Right atrium auricular region (tissue), 2 donors: ENCODE data around the gene EFHD1. TPM values are rescaled to one million over a fixed set of nuclear protein-coding genes. Genes with fewer than 3 reads are reported as not detected.

Experiments
- DNase-seq: peaks from one replicate; pipeline ENCODE4 v3.0.0-alpha.2; 2019; ENCODE audit warnings: low spot score
- H3K27ac ChIP-seq, 2 donors: fragments of 200-600 bp; sonication (generic); 1 replicate in 1 of 2; 2 replicates in 1 of 2; pipeline ENCODE4 v1.5.1; 2016 to 2019
- H3K27me3 ChIP-seq, 2 donors: fragments of 200-600 bp; sonication (generic); one replicate each; pipeline versions ENCODE4 v1.5.1 to v1.6.0; 2017 to 2019
- H3K36me3 ChIP-seq: fragments of 200-600 bp; sonication (generic); one replicate; pipeline ENCODE4 v1.5.1; 2016
- H3K4me1 ChIP-seq, 2 donors: fragments of 200-600 bp; sonication (generic); one replicate each; pipeline versions ENCODE4 v1.5.1 to v1.6.0; 2017 to 2019
- H3K4me3 ChIP-seq, 2 donors: fragments of 200-600 bp; sonication (generic); 1 replicate in 1 of 2; 2 replicates in 1 of 2; pipeline ENCODE4 v1.5.1; 2017 to 2019; ENCODE audit warnings: mild to moderate bottlenecking in 1 of 2, moderate library complexity in 1 of 2
- H3K9me3 ChIP-seq, 2 donors: fragments of 200-600 bp; sonication (generic); one replicate each; pipeline ENCODE4 v1.5.1; 2019
- total RNA-seq, 2 donors: library from RNA; depleted of rRNA; stranded (reverse); fragments of >200 nt; gene quantifications; one replicate each; pipeline ENCODE4 v1.1.0, GENCODE V29; 2016
- TF ChIP-seq, protein P1 (sequence below), 2 donors: fragments of 200-600 bp; sonication (generic); IDR thresholded peaks; one replicate each; pipeline ENCODE4 v1.5.1; 2019; ENCODE audit warnings: antibody characterized with exemption in 2 of 2

EFHD1 gene
- total RNA-seq, 2 donors from 2014 or later, result 11.4 to 11.5 TPM

DNA sequence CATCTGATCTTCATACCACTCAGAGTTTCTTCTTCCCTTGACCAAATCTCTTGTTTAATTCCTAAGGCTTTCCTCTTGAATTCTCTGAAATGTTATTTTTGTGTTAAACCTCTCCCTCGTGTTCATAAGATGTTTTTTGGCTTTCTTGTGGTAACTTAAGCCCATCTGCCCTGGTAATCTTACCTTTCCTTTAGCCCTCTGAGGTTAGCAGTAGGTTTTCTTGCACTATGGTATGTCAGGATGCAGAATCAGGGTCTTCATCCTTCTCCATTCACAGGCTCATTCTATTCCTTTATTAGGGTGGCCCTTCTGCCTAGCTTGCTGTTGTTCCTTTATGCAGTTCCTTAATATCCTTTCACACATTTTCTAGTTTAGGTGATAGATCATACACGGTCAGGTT is 87.9 kb downstream of the EFHD1 start:
- Histone ChIP-seq H3K27ac (no peak overlapping the region), H3K4me1 (peaks cover 0 to 15% of the 10 kb centered on the region in 2 donors), H3K27me3 (no peaks in the 10 kb centered on the region), H3K9me3 (no peaks in the 10 kb centered on the region), H3K4me3 (no peak overlapping the region), H3K36me3 (peaks cover 19% of the 10 kb centered on the region)
- DNase-seq, result no peak
- TF ChIP-seq, protein P1, sequence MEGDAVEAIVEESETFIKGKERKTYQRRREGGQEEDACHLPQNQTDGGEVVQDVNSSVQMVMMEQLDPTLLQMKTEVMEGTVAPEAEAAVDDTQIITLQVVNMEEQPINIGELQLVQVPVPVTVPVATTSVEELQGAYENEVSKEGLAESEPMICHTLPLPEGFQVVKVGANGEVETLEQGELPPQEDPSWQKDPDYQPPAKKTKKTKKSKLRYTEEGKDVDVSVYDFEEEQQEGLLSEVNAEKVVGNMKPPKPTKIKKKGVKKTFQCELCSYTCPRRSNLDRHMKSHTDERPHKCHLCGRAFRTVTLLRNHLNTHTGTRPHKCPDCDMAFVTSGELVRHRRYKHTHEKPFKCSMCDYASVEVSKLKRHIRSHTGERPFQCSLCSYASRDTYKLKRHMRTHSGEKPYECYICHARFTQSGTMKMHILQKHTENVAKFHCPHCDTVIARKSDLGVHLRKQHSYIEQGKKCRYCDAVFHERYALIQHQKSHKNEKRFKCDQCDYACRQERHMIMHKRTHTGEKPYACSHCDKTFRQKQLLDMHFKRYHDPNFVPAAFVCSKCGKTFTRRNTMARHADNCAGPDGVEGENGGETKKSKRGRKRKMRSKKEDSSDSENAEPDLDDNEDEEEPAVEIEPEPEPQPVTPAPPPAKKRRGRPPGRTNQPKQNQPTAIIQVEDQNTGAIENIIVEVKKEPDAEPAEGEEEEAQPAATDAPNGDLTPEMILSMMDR (IDR thresholded peaks at IDR 0.05), result no peak

- Histone ChIP-seq H3K4me3 (no peak overlapping the region), H3K36me3 (peaks cover 17% of the 10 kb centered on the region), H3K27me3 (no peaks in the 10 kb centered on the region), H3K27ac (no peak overlapping the region), H3K4me1 (peaks cover 0 to 15% of the 10 kb centered on the region in 2 donors), H3K9me3 (no peaks in the 10 kb centered on the region)
- TF ChIP-seq, protein P1 (IDR thresholded peaks at IDR 0.05), result no peak
- no peak for DNase-seq
Observed at GRCh38 chr2:232721882-232722281, 88.5 kb downstream of the EFHD1 start.

GRCh38 chr2:232723027-232723426 is 89.6 kb downstream of the EFHD1 start:
- TF ChIP-seq, protein P1 (IDR thresholded peaks at IDR 0.05), result no peak
- Histone ChIP-seq H3K9me3 (no peaks in the 10 kb centered on the region), H3K27me3 (no peaks in the 10 kb centered on the region), H3K4me3 (no peak overlapping the region), H3K36me3 (peaks cover 22% of the 10 kb centered on the region), H3K4me1 (peaks cover 0 to 15% of the 10 kb centered on the region in 2 donors), H3K27ac (no peak overlapping the region)
- no peak for DNase-seq

DNA sequence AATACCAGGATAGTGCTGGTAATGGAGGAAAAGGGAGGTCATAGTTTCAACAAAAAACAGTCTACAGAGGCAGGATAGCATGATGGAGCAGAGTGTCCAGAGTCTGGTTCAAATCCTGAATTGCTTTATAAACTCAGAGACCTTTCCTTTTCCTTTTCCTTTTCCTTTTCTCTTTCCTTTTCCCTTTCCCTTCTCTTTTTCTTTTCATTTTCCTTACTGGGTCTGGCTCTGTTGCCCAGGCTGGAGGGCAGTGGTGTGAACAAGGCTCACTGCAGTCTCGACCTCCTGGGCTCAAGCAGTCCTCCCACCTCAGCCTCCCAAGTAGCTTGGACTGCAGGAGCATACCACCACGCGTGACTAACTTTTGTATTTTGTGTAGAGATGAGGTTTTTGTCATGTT is 95.4 kb downstream of the EFHD1 start:
- TF ChIP-seq, protein P1 (IDR thresholded peaks at IDR 0.05), result no peak
- Histone ChIP-seq H3K4me1 (no peaks in the 10 kb centered on the region), H3K27ac (no peak overlapping the region), H3K36me3 (peaks cover 30% of the 10 kb centered on the region), H3K27me3 (no peaks in the 10 kb centered on the region), H3K4me3 (no peak overlapping the region), H3K9me3 (no peaks in the 10 kb centered on the region)
- no peak for DNase-seq

DNA sequence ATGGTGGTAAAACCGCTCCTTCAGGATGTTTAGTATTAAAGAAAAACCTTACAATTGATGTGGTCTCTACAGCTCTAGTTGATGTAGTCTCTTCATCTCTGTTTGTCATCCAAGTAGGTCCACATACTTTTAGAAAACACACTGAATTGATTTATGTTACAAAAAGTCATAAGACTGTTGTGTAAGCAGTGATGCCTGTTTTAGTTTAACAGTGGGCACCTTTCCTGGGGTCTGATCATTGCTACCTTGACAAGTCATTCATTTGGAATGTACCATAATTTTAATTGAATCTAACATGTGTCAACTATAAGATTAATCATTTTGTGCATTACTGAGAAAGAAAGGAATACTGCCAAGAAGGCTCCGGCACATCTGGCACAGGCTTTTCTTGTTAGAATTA is 98.1 kb downstream of the EFHD1 start:
- Histone ChIP-seq H3K4me3 (no peak overlapping the region), H3K27me3 (no peaks in the 10 kb centered on the region), H3K4me1 (no peaks in the 10 kb centered on the region), H3K36me3 (peaks cover 34% of the 10 kb centered on the region), H3K9me3 (no peaks in the 10 kb centered on the region), H3K27ac (no peak overlapping the region)
- TF ChIP-seq, protein P1 (IDR thresholded peaks at IDR 0.05), result no peak
- DNase-seq, result no peak

Other genes with a start within 250 kb of the EFHD1 start
- not detected for gene ALPG, start 226.8 kb upstream of the EFHD1 start, total RNA-seq
- not detected for gene ALPI, start 177.5 kb upstream of the EFHD1 start, total RNA-seq
- gene ECEL1, start 145.8 kb upstream of the EFHD1 start, total RNA-seq, result not detected
- gene PRSS56, start 113.2 kb upstream of the EFHD1 start, total RNA-seq, result under 1 TPM in 1 of 2 donors, not detected in 1; 0.20 TPM
- gene CHRND, start 107.4 kb upstream of the EFHD1 start, total RNA-seq, result under 1 TPM in 1 of 2 donors, not detected in 1; 0.19 TPM
- gene CHRNG, start 93.9 kb upstream of the EFHD1 start, total RNA-seq, result not detected
- gene TIGD1, start 83.0 kb upstream of the EFHD1 start, total RNA-seq, result 1 to 10 TPM; 1.7 to 2.0 TPM
- 10 to 100 TPM; 23.3 to 23.4 TPM for gene EIF4E2, start 82.9 kb upstream of the EFHD1 start, total RNA-seq
- gene GIGYF2, start 63.7 kb downstream of the EFHD1 start, total RNA-seq, result 10 to 100 TPM; 48.4 to 57.1 TPM
- not detected for gene KCNJ13, start 143.0 kb downstream of the EFHD1 start, total RNA-seq
- under 1 TPM; 0.12 to 0.30 TPM for gene SNORC, start 236.7 kb downstream of the EFHD1 start, total RNA-seq